GM18499 (cell line): ENCODE data around the gene CHST3.
"Not testable (repeated sequence)": the region's sequence is repeated elsewhere in the genome, so short reads cannot be mapped to it uniquely, and the experiment has no call there.

ENCODE experiments used
- ATAC-seq: cut with Tn5 transposase; IDR thresholded peaks from one replicate; pipeline ENCODE4 v1.9.1; 2021; ENCODE audit warnings: moderate number of reproducible peaks; ENCODE audit not compliant: insufficient read depth, unreplicated experiment

CHST3 gene, protein sequence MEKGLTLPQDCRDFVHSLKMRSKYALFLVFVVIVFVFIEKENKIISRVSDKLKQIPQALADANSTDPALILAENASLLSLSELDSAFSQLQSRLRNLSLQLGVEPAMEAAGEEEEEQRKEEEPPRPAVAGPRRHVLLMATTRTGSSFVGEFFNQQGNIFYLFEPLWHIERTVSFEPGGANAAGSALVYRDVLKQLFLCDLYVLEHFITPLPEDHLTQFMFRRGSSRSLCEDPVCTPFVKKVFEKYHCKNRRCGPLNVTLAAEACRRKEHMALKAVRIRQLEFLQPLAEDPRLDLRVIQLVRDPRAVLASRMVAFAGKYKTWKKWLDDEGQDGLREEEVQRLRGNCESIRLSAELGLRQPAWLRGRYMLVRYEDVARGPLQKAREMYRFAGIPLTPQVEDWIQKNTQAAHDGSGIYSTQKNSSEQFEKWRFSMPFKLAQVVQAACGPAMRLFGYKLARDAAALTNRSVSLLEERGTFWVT

GRCh38 chr10:71964098-71964742, at the start of gene CHST3:
Gene CHST3 (plus strand): TSS chr10:71964395. CDS start chr10:72005843, 41,448 bp downstream.
- ATAC-seq, result no peak

DNA sequence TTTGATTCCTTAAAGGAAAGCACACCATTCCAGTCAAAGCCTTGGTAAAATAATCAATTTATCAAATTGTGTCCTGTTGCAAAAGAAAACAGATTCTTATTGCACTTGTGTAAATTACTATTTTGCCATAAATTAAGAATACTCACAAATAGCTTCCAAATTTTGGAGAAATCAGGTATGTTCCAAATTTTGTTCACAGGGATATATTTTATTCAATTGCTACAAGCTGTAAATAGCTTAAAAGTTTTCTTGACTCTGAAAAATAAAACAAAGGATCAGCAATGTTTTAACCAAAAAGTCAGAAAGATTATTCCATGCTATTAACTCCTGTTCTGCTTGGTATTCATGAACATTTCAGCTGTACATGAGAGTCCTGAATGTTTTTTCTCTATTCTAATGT, 47.4 kb upstream of the CHST3 start:
- ATAC-seq, result no peak

DNA sequence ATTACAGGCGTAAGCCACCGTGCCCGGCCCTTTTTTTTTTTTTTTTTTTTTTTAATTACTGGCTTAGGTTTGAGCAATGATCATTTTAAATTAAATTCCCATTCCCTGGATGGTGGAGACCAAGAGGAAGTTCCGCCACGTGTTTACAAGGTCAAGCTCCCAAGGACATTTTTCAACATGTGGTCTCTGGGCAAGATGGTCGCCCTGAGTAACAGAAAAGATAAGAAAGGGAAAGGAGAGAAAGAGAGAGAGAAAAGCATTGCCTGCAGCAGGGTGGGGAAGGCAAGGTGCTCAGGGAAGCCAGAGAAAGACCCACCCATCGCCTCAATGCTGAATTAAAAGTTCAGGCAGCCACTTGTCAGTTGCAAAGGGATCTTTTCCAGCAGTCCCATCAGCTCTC, 45.2 kb upstream of the CHST3 start:
- no peak for ATAC-seq

DNA sequence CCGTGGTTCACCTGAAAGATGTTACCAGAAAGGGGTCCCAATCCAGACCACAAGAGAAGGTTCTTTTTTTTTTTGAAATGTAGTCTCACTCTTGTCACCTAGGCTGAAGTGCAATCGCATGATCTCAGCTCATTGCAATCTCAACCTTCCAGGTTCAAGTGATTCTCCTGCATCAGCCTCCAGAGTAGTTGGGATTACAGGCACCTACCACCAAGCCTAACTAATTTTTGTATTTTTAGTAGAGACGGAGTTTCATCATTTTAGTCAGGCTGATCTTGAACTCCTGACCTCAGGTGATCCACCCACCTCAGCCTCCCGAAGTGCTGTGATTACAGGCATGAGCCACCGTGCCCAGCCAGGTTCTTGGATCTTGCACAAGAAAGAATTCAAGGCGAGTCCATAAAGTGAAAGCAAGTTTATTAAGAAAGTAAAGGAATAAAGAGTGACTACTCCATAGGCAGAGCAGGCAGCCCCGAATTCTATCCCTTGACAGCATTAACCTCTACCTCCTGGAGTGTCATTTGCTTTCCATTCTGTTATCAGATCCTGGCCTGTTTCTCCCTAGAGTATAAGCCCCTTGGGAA, 44.1 kb upstream of the CHST3 start:
- not testable (repeated sequence) for ATAC-seq

- no peak for ATAC-seq
Measured at GRCh38 chr10:71920540-71921323, 43.5 kb upstream of the CHST3 start.

DNA sequence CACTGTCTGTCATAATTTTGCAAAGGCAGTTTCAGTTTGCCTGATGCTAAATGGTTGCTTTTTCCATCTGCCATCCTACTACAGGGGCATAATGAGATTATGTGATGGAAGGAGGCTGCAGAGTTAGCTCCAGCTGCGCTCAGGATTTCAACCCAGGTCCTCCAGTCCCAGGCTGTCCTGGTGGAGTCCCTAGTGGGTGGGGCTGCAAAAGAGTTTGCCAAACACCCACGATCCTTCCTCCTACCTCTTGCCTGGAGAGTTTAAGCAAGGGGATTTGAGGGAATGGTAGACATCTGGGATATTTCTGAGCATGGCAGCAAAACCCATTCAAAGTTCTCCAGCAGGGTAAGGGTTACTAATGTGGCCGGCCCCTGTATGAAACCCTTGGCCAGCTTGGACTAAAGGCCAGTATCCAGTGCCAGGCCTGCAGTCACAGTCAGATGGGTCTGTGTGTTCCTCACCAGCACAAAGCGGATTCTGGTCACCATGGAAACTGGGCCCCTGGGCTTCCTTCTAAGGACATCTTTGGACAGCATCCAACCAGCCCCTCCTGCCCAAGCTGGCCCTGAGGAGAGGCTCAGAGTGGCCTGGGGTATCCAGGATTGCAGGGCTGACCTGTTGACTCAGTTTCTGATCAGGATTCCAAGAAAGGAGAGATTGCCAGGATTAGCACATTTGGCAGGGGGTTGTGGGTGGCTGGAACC, 42.7 kb upstream of the CHST3 start:
- ATAC-seq, result no peak

DNA sequence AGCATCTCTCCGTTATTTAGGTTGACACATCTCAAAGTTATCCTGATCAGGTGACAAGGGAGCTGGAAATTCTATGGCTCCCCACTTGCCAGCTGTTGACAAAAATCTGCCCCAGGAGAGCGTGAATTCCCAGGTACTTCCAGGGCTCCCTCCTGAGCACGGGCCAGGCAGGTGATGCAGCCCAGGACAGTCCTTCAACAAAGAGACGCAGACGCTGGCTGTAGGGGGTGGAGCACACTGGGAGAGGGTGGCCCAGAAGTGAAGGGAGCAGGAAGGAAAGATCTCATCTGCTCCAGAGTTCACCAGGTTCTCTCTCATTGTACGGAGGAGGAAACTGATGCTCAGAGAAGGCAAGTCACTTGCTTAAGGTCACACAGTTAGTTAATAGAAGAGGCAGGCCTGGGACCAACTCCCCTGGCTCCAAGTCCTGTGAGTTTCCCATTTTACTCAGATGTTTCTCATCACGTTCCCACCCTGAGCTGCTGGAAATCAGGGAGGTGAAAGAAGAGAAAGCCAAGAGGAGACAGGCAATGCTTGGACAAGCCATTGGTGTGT, 41.0 kb upstream of the CHST3 start:
- no peak for ATAC-seq

DNA sequence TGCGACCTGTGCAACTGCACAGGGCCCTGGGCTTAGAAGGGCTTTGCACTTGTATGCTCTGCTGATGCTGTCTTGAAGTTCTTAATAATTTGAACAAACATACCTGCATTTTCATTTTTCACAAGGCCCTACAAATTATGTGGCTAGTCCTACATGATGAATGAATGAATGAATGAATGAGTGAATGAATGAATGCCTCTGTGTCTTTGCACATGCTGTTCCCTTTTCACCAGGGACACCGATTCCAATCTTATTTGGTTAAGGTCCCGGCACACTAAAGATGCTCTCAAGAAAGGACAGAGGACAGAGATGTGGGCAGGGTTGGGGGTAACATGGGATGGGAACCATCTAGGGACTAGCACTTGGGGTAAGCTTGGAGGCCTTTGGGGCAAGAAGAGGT, 39.4 kb upstream of the CHST3 start:
- no peak for ATAC-seq

DNA sequence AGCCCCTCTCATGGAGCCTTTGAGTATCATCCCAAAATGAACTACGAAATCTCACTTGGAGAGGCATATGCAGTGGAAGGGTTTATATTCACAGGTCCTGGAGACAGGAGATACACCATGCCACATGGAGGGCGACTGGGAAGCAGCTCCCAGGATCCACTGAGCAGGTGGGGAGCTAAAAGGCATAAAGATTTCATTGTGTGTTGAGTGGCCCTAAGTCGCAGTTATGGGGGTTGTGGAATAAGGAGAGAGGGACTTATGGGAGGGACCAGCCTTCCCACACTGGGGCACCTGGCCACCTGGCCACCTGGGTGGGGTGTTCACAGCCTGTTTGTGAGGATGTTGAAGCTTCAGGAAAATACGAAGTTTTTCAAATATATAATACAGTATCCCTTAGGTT, 37.0 kb upstream of the CHST3 start:
- ATAC-seq, result no peak

DNA sequence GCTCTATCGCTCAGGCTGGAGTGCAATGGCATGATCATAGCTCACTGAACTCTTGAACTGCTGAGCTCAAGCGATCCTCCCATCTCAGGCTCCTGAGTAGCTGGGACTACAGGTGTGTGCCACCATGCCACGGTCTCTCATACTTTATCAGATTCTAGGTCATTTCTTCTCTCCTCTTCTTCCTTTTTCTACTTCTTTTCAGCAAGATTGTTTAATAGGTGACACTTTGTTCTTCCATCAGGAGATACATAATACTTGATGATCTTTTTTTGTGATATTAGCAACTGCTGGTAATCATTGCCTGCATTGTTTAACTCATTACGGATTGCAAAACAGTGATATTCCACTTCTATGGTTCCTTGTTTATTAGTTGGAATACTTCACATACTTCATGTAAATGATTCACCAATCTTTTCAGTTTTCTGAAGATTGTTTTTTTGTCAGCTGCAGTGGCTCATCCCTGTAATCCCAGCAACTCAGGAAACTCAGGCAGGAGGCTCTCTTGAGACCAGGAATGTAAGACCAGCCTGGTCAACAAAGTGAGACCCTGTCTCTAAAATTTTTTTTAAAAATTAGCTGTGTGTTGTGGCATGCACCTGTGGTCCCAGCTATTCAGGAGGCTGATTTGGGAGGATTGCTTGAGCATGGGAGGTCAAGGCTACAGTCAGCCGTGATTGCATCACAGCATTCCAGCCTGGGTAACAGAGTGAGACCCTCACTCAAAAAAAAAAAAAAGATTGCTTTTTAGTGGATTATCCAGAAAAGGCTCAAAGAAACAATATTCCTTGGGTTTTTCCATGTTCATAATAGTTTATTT, 36.2 kb upstream of the CHST3 start:
- no peak for ATAC-seq

GRCh38 chr10:71931295-71931694, 32.9 kb upstream of the CHST3 start:
- ATAC-seq, result no peak

- ATAC-seq, result no peak
Measured at GRCh38 chr10:71933651-71934050, 30.5 kb upstream of the CHST3 start.

GRCh38 chr10:71938211-71938610, 26.0 kb upstream of the CHST3 start:
- ATAC-seq, result no peak

DNA sequence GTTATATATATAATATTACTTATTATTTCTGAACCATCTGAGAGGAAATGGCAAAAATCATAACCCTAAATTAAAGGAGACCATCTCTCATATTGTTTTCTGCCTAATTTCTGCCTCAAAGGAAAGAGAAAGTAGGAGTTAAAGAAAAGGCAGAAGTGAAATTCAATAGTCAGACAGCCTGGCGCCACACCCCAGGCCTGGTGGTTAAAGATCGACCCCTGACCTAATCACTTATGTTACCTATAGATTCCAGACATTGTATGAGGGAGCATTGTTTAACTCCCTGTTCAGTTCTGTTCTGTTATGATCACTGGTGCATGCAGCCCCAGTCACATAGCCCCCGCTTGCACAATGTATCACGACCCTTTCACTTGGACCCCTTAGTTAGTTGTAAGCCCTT, 24.9 kb upstream of the CHST3 start:
- ATAC-seq, result no peak

- ATAC-seq, result no peak
Measured at GRCh38 chr10:71939861-71940474, 24.2 kb upstream of the CHST3 start.

DNA sequence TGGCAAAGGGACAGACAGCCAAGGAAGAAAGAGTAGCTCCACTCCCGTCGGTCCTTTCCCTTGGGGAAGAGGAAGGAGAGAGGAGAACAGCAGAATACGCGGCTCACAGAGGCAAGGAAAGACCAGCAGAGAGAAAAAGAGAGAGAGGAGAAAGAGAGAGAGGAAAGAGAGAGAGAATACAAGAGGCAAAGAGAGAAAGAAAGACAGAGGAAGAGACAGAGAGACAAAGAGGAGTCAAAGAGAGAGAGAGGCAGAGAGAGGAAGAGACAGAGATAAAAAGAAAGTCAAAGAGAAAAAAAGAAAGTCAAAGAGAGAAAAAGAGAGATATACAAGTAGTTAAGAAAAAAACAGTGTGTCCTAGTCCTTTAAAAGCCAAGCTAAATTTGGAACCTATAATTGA, 23.4 kb upstream of the CHST3 start:
- ATAC-seq, result no peak

DNA sequence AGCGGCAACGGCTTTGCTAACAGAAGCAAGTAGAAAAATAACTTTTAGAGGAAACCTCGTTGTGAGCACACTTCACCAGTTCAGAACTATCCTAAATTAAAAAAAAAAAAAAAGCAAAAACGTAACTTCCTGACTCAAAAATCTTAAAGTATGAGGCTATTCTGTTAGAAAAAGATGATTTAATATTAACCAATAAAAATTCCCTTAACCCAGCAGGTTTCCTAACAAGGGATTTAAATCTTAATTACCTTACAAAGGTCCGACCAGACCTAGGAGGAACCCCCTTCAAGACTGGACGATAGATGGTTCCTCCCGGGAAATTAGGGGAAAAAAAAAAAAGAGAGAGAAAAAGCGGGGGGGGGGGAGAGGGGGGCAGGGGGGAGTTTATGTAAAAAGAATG, 22.9 kb upstream of the CHST3 start:
- ATAC-seq, result no peak

DNA sequence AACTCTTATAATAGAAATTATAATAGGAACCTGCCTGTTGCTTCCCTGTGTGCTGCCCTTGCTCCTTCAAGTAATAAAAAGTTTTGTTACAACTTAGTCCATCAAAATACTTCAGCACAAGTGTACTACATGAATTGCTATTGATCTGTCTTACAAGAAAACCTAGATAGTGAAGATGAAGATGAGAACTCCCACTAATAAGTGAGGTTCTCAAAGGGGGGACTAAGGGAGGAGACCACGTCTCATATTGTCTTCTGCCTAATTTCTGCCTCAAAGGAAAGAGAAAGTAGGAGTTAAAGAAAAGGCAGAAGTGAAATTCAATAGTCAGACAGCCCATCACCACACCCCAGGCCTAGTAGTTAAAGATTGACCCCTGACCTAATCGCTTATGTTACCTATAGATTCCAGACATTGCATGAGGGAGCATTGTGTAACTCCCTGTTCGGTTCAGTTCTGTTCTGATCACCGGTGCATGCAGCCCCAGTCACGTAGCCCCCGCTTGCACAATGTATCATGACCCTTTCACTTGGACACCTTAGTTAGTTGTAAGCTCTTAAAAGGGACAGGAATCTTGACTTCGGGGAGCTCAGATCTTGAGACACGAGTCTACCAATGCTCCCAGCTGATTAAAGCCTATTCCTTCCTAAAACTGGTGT, 18.2 kb upstream of the CHST3 start:
- ATAC-seq, result no peak
